ENCODE results near the gene NTNG1. TPM values are rescaled to one million over a fixed set of nuclear protein-coding genes. Genes with fewer than 3 reads are reported as not detected.

The NTNG1 gene
- total RNA-seq, 1 donor from 2014 or later, result 0.79 TPM

- Histone ChIP-seq H3K9me3 (ENCODE audit: low read depth) (no peaks in the 10 kb centered on the region), H2AFZ (replicated peaks) (no peak overlapping the region), H3K9ac (no peak overlapping the region), H3K36me3 (no peaks in the 10 kb centered on the region), H3K27ac (no peak overlapping the region), H4K20me1 (ENCODE audit: low read depth) (no peaks in the 10 kb centered on the region), H3K4me2 (no peak overlapping the region), H3K4me1 (no peaks in the 10 kb centered on the region), H3F3A (ENCODE audit: low read depth) (no peaks in the 10 kb centered on the region), H3K27me3 (no peaks in the 10 kb centered on the region), H3K79me2 (ENCODE audit: low read depth) (no peaks in the 10 kb centered on the region), H3K4me3 (no peak overlapping the region)
- Mint-ChIP-seq H3K4me3 (no peak overlapping the region), H3K27ac (no peak overlapping the region), H3K36me3 (no peaks in the 10 kb centered on the region), H3K9me3 (no peaks in the 10 kb centered on the region), H3K4me1 (no peaks in the 10 kb centered on the region), H3K27me3 (ENCODE audit: insufficient read depth, low read depth) (no peaks in the 10 kb centered on the region)
- TF ChIP-seq, protein P1, sequence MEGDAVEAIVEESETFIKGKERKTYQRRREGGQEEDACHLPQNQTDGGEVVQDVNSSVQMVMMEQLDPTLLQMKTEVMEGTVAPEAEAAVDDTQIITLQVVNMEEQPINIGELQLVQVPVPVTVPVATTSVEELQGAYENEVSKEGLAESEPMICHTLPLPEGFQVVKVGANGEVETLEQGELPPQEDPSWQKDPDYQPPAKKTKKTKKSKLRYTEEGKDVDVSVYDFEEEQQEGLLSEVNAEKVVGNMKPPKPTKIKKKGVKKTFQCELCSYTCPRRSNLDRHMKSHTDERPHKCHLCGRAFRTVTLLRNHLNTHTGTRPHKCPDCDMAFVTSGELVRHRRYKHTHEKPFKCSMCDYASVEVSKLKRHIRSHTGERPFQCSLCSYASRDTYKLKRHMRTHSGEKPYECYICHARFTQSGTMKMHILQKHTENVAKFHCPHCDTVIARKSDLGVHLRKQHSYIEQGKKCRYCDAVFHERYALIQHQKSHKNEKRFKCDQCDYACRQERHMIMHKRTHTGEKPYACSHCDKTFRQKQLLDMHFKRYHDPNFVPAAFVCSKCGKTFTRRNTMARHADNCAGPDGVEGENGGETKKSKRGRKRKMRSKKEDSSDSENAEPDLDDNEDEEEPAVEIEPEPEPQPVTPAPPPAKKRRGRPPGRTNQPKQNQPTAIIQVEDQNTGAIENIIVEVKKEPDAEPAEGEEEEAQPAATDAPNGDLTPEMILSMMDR (IDR thresholded peaks at IDR 0.05), result no peak
- TF ChIP-seq EZH2 (IDR thresholded peaks at IDR 0.05), result no peak
- TF ChIP-seq EZH2phosphoT487 (IDR thresholded peaks at IDR 0.05), result no peak
- DNase-seq (ENCODE audit: low spot score), result no peak
Measured at GRCh38 chr1:107499139-107499744, 358.4 kb downstream of the NTNG1 start.

DNA sequence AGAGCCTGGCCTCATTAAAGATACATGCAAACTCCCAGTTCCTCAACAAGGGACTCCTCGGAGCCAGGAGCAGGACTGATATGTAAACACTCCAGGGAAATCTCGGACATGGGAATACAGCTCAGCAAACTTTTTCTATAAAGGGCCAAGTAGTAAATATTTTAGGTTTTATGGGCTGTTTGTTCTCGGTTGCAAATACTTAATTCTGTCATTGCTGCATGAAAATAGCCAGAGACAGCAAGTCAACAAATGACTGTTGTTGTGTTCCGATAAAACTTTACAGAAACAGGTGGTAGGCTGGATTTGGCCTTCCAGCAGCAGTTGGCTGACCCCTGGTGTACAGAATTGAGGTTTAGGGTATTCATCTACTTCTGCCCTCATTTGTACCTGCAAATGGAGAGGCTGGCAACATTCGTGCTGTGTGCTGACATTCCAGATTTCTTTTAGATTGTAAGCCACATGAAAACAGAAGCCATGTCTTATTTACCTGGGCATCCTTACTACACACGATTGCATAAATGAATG is 360.3 kb downstream of the NTNG1 start:
- Histone ChIP-seq H3K36me3 (no peaks in the 10 kb centered on the region), H2AFZ (replicated peaks) (no peak overlapping the region), H3K27me3 (no peaks in the 10 kb centered on the region), H3K4me3 (no peak overlapping the region), H3K4me2 (no peak overlapping the region), H3K79me2 (ENCODE audit: low read depth) (no peaks in the 10 kb centered on the region), H3K27ac (no peak overlapping the region), H3K9me3 (ENCODE audit: low read depth) (no peaks in the 10 kb centered on the region), H4K20me1 (ENCODE audit: low read depth) (no peaks in the 10 kb centered on the region), H3K9ac (no peak overlapping the region), H3F3A (ENCODE audit: low read depth) (no peaks in the 10 kb centered on the region), H3K4me1 (no peaks in the 10 kb centered on the region)
- Mint-ChIP-seq H3K4me1 (no peaks in the 10 kb centered on the region), H3K27ac (no peak overlapping the region), H3K9me3 (no peaks in the 10 kb centered on the region), H3K27me3 (ENCODE audit: insufficient read depth, low read depth) (no peaks in the 10 kb centered on the region), H3K36me3 (no peaks in the 10 kb centered on the region), H3K4me3 (no peak overlapping the region)
- no peak for TF ChIP-seq EZH2phosphoT487 (IDR thresholded peaks at IDR 0.05)
- TF ChIP-seq, protein P1 (IDR thresholded peaks at IDR 0.05), result peak; percentile 19
- no peak for TF ChIP-seq EZH2 (IDR thresholded peaks at IDR 0.05)
- DNase-seq (ENCODE audit: low spot score), result no peak

DNA sequence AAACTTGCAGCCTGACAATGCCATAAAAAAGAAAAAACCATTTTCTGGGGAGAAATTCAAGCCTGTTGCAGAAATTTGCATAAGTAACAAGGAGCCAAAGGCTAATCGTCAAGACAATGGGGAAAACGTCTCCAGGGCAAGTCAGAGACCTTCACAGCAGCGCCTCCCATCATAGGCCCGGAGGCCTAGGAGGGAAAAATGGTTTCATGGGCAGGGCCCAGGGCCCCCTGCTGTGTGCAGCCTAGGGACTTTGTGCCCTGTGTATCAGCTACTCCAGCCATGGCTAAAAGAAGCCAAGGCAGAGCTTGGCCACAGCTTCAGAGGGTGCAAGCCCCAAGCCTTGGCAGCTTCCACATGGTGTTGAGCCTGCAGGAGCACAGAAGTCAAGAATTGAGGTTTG is 369.5 kb downstream of the NTNG1 start:
- H3K9ac ChIP-seq, result no peak overlapping the region
- no peaks in the 10 kb centered on the region for H4K20me1 ChIP-seq (ENCODE audit: low read depth)
- H3K36me3 ChIP-seq, result no peaks in the 10 kb centered on the region
- no peak overlapping the region for H2AFZ ChIP-seq (replicated peaks)
- no peak overlapping the region for H3K4me2 ChIP-seq
- H3F3A ChIP-seq (ENCODE audit: low read depth), result no peaks in the 10 kb centered on the region
- Mint-ChIP-seq H3K9me3 (peaks cover 12% of the 10 kb centered on the region), H3K4me1 (no peaks in the 10 kb centered on the region), H3K4me3 (no peak overlapping the region), H3K27me3 (ENCODE audit: insufficient read depth, low read depth) (no peaks in the 10 kb centered on the region), H3K36me3 (no peaks in the 10 kb centered on the region), H3K27ac (no peak overlapping the region)
- H3K79me2 ChIP-seq (ENCODE audit: low read depth), result no peaks in the 10 kb centered on the region
- H3K27me3 ChIP-seq, result no peaks in the 10 kb centered on the region
- no peak for DNase-seq (ENCODE audit: low spot score)
- H3K27ac ChIP-seq, result no peak overlapping the region
- H3K9me3 ChIP-seq (ENCODE audit: low read depth), result no peaks in the 10 kb centered on the region
- H3K4me3 ChIP-seq, result no peak overlapping the region
- TF ChIP-seq EZH2 (IDR thresholded peaks at IDR 0.05) (no peak), EZH2phosphoT487 (IDR thresholded peaks at IDR 0.05) (no peak)
- TF ChIP-seq, protein P1 (IDR thresholded peaks at IDR 0.05), result no peak
- no peaks in the 10 kb centered on the region for H3K4me1 ChIP-seq

All from neural progenitor cell (in vitro differentiated cells).